ENCODE measurements around the gene NMRK1.

Gene NMRK1

DNA sequence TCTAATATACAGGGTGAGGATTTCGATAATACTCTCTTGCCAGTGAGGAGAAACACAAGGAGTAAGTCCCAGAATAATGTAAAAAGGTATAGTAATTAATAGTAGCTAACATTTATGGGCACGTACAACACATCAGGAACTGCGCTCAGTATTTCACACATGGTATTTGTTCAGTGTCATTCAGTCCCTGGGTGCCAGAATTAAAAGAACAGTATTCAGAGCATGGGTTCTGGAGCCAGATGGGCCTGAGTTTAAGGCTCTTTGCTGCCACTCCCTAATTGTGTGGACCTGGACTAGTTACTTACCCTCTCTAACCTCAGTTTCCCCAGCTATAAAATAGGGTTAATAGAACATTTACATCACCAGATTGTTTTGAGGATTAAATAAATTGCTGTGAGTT lies 16.7 kb upstream of the NMRK1 start:
- TF ChIP-seq, protein P1, sequence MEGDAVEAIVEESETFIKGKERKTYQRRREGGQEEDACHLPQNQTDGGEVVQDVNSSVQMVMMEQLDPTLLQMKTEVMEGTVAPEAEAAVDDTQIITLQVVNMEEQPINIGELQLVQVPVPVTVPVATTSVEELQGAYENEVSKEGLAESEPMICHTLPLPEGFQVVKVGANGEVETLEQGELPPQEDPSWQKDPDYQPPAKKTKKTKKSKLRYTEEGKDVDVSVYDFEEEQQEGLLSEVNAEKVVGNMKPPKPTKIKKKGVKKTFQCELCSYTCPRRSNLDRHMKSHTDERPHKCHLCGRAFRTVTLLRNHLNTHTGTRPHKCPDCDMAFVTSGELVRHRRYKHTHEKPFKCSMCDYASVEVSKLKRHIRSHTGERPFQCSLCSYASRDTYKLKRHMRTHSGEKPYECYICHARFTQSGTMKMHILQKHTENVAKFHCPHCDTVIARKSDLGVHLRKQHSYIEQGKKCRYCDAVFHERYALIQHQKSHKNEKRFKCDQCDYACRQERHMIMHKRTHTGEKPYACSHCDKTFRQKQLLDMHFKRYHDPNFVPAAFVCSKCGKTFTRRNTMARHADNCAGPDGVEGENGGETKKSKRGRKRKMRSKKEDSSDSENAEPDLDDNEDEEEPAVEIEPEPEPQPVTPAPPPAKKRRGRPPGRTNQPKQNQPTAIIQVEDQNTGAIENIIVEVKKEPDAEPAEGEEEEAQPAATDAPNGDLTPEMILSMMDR (IDR thresholded peaks at IDR 0.05; ENCODE audit: low read depth, low read length, missing control alignments), result no peak
- no peak for DNase-seq (ENCODE audit: low read depth)
- no peak overlapping the region for H3K4me3 ChIP-seq (ENCODE audit: low read depth, low read length)

DNA sequence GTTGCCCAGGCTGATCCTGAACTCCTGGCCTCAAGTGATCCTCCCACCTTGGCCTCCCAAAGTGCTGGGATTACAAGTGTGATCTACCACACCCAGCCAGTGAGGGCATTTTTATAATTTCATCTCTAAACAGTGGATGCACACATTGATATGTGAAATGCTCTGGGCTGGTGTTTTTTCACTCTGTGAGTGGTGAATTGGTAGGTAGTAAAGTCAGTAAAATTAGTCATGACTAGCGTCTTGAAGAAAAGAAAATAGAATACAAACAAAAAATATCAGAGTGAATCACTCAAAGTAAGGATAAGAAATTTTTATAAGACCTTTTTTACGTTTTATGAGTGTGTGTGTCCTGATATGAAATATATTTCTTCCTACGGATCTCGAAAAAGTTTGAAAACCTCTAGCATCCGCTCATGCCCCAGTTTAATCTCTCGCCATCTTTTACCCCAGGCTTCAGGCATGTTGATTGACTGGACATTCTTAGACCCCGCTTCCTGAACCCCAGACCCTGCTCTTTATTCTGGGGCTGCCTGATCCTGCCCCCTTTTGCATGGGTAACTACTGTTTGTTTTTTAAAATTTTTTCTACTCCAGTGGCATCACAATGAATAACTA lies 14.3 kb upstream of the NMRK1 start:
- DNase-seq (ENCODE audit: low read depth), result no peak
- no peak overlapping the region for H3K4me3 ChIP-seq (ENCODE audit: low read depth, low read length)
- TF ChIP-seq, protein P1 (IDR thresholded peaks at IDR 0.05; ENCODE audit: low read depth, low read length, missing control alignments), result no peak

DNA sequence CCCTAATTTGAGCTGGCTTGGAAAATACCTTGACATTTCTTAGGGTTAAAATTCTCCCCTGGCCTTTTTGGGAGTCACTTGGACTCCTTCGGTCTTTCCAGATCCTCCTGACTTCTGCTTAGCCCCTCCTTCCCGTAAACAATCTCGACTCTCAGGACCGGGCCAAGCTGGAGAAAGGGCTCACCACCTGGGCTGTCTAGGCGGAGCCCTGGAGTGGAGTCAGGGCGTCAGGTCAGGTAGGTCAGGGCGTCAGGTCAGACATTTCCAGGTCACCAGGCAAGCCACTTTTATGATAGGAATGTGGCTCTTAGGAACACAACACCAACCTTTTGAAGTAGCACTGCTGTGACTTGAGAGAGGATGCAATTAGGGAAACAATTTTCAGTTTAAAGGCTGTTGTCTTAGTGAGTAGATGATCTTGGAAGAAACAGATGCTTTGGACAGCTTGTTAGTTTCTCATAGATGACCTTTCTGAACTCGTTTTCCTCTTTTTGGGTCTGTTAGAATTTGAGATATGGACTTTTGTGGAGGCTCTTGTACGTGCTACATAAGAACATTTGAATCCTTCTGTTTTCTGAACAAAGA lies 13.1 kb upstream of the NMRK1 start:
- no peak overlapping the region for H3K4me3 ChIP-seq (ENCODE audit: low read depth, low read length)
- no peak for DNase-seq (ENCODE audit: low read depth)
- TF ChIP-seq, protein P1 (IDR thresholded peaks at IDR 0.05; ENCODE audit: low read depth, low read length, missing control alignments), result no peak

DNA sequence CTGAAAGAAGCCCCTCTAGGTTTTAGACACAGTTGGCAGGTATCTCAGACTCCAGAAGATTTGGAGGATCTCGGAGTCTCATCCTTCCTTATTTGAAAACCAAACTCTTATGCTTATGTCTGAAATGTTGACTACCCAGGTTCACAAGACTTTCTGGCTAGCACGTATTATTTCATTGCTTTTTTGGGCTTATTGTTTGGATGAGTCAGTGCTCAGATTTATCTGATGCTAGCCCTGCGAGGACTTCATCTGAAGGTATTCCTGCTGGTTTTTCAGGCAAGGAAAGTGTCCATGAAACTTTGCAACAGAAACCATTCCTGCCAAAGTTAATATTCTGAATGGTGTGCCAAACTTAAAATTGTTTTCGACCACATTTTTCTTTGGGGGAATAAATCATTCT lies 8.8 kb upstream of the NMRK1 start:
- TF ChIP-seq, protein P1 (IDR thresholded peaks at IDR 0.05; ENCODE audit: low read depth, low read length, missing control alignments), result no peak
- no peak for DNase-seq (ENCODE audit: low read depth)
- no peak overlapping the region for H3K4me3 ChIP-seq (ENCODE audit: low read depth, low read length)

DNA sequence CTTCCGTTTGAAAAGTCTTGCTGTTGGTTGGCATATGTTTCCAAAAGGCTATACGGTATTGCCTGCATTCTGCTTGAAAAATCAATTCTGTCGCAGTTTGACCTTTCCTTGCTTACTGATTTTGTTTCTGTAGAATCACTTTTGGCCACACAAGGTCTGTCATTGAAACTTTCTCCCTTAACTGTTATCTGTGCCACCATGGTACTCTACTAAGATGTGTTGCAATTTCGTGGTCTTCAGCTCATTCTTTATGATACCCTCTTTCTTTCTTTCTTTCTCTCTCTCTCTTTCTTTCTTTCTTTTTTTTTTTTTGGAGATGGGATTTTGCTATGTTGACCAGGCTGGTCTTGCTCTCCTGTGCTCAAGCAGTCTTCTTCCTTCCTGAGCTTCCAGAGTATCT lies 4.8 kb upstream of the NMRK1 start:
- TF ChIP-seq, protein P1 (IDR thresholded peaks at IDR 0.05; ENCODE audit: low read depth, low read length, missing control alignments), result no peak
- H3K4me3 ChIP-seq (ENCODE audit: low read depth, low read length), result no peak overlapping the region
- DNase-seq (ENCODE audit: low read depth), result no peak

DNA sequence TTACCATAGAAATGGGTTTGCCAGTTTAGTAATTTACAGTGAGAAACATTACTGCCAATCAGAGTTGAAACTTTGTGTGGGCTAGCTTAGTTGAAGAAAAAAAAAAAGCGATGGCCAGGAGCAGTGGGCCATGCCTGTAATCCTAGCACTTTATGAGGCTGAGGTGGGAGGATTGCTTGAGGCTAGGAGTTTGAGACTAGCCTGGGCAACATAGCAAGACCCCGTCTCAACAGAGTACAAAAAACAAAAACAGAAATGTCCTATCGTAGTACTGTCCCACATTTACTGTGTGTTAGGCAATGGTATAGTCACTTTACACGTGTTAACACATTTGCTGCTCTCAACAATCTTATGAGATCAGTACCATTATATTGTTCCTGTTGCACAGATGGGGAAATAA lies 2.6 kb upstream of the NMRK1 start:
- DNase-seq (ENCODE audit: low read depth), result no peak
- H3K4me3 ChIP-seq (ENCODE audit: low read depth, low read length), result no peak overlapping the region
- TF ChIP-seq, protein P1 (IDR thresholded peaks at IDR 0.05; ENCODE audit: low read depth, low read length, missing control alignments), result no peak

DNA sequence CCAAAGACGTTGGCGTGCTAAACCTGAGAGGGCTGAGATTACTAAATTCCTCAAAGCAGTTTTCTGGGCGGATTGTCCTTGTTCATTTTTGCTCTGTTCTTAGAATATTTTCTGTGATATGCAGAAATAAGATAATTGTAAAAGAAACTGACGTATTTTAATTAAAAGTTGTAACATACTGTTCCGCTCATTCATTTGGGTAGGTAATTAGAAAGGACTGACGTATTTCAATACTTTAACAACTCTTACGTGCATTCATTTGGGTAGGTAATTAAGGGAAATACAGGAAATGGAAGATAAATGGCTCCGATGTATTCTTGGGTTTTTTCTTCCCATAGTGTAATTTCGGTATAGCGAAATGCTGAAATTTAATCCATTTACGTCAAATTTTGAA lies 1.4 kb upstream of the NMRK1 start:
- peak overlapping the region; percentile 87 for H3K4me3 ChIP-seq (ENCODE audit: low read depth, low read length)
- TF ChIP-seq, protein P1 (IDR thresholded peaks at IDR 0.05; ENCODE audit: low read depth, low read length, missing control alignments), result no peak

More for the DNA sequence above, 1.4 kb upstream of the NMRK1 start:
- no peak for DNase-seq (ENCODE audit: low read depth)
